Muscle of leg (tissue), 16 donors: ENCODE data around the gene RABGAP1L. TPM values are rescaled to one million over a fixed set of nuclear protein-coding genes. Genes with fewer than 3 reads are reported as not detected.
A peak's percentile ranks its signal among the peaks of the same experiment; 100 is the strongest.
"Not testable (repeated sequence)": the region's sequence is repeated elsewhere in the genome, so short reads cannot be mapped to it uniquely, and the experiment has no call there.

Experiments
- DNase-seq: peaks from one replicate; pipeline ENCODE4 v3.0.0; 2013
- H3K27ac ChIP-seq: one replicate; pipeline ENCODE4 v1.5.1; 2013; ENCODE audit warnings: mild to moderate bottlenecking, low read length, control low read depth
- H3K27me3 ChIP-seq: one replicate; pipeline ENCODE4 v1.6.1; 2013; ENCODE audit warnings: low read length; ENCODE audit not compliant: control insufficient read depth, insufficient read depth
- H3K36me3 ChIP-seq: one replicate; pipeline ENCODE4 v1.6.1; 2013; ENCODE audit warnings: low read length; ENCODE audit not compliant: control insufficient read depth, insufficient read depth
- H3K4me1 ChIP-seq: one replicate; pipeline ENCODE4 v1.6.1; 2013; ENCODE audit warnings: low read length; ENCODE audit not compliant: control insufficient read depth, insufficient read depth
- H3K4me3 ChIP-seq: one replicate; pipeline ENCODE4 v1.5.1; 2013; ENCODE audit warnings: low read length, control low read depth
- H3K9me3 ChIP-seq: replicated peaks from 2 replicates; pipeline ENCODE4 v1.6.1; 2013; ENCODE audit warnings: low read depth, low read length; ENCODE audit not compliant: control insufficient read depth
- WGBS: methylation state at CpG from one replicate; pipeline ENCODE4 v1.1.5; 2013; ENCODE audit warnings: missing lambda C conversion rate; ENCODE audit not compliant: insufficient coverage; 5-methylcytosine and 5-hydroxymethylcytosine counted together
- long read RNA-seq, 11 donors: transcript quantifications; one replicate each; lab custom pipeline, GENCODE V29; 2026
- polyA plus RNA-seq, 8 donors: library from polyadenylated mRNA; unstranded; fragments of 120-200 nt; gene quantifications; one replicate each; pipeline versions ENCODE4 v1.2.1 to v1.2.3, GENCODE V29; 2013; ENCODE audit warnings: inconsistent platforms in 1 of 8, low replicate concordance in 1 of 8; ENCODE audit not compliant: insufficient read length in 8 of 8, insufficient read depth in 1 of 8
- total RNA-seq: library from RNA; stranded (reverse); fragments of 120-200 nt; gene quantifications from one replicate; pipeline ENCODE4 v1.2.4, GENCODE V29; 2013

The RABGAP1L gene
- 27.2 TPM for total RNA-seq
- 10 to 100 TPM in 5 of 8 donors, 1 to 10 TPM in 3; 9.8 to 20.0 (median 11.0) TPM for polyA plus RNA-seq
- long read RNA-seq, donor 1, full-length matches to known transcripts = 1 of 1 reads
- long read RNA-seq, donor 1, partial matches to known transcripts = 0 of 1 reads
- long read RNA-seq, donor 1, other reads (novel, unspliced or antisense) = 0 of 1 reads
- long read RNA-seq, donor 2 = 0 reads
- long read RNA-seq, donor 3, full-length matches to known transcripts = 1 of 1 reads
- long read RNA-seq, donor 3, partial matches to known transcripts = 0 of 1 reads
- long read RNA-seq, donor 3, other reads (novel, unspliced or antisense) = 0 of 1 reads
- long read RNA-seq, donor 4, full-length matches to known transcripts = 1 of 1 reads
- long read RNA-seq, donor 4, partial matches to known transcripts = 0 of 1 reads
- long read RNA-seq, donor 4, other reads (novel, unspliced or antisense) = 0 of 1 reads
- long read RNA-seq, donor 5, full-length matches to known transcripts = 1 of 1 reads
- long read RNA-seq, donor 5, partial matches to known transcripts = 0 of 1 reads
- long read RNA-seq, donor 5, other reads (novel, unspliced or antisense) = 0 of 1 reads
- long read RNA-seq, donor 6 = 0 reads
- long read RNA-seq, donor 7 = 0 reads
- long read RNA-seq, donor 8 = 0 reads
- long read RNA-seq, donor 9 = 0 reads
- long read RNA-seq, donor 10, partial matches to known transcripts = 0 of 1 reads
- long read RNA-seq, donor 10, other reads (novel, unspliced or antisense) = 0 of 1 reads
- long read RNA-seq, donor 11, full-length matches to known transcripts = 1 of 1 reads
- long read RNA-seq, donor 11, partial matches to known transcripts = 0 of 1 reads
- long read RNA-seq, donor 11, other reads (novel, unspliced or antisense) = 0 of 1 reads

DNA sequence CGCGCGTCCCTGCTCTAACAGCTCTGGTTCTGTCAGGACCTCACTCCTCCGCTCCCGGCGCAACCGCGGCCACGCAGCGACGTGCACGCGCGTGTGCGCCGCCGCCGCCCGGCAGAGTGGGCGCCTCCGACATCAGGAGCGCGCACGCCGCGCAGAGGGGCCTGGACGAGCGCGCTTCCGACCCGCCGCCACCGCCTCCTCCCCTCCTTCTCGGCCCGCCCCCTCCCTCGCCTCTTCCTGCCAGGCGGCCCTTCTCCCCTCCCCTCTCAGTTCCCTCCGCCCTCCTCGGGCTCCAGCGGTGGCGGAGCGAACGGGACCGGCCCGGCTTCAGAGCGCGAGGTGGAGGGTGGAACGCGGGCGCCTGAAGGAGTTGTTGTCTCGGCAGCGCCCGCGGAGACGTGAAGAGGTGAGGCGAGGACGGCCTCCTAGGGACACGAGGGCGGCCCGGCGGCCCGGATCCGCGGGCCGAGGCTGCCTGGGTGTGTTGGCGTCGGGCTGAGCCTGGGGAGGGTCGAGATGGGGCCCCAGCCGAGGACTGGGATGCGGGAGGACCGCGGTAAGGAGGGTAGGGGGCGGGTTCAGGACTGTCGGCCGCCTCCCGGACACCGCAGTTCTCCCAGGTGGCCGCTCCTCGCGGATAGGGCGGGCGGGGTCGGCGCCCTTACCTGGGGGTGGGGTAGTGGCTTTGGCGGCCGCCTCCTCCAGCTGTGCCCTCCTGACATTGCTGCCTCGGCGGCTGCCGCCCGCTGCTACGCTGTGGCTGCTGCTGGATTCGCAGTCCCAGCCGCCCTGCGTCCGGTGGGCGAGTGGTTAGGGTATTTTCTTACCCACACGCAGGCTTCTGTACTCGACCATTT lies at the start of gene RABGAP1L:
Gene RABGAP1L (plus strand): TSS at position 269 of the 857 bp plus-strand sequence.
- peaks cover 5% of the 10 kb centered on the region for H3K4me1 ChIP-seq
- no peaks in the 10 kb centered on the region for H3K36me3 ChIP-seq
- WGBS = under 1% methylated on average over 83 of the region's 98 CpGs
- no peaks in the 10 kb centered on the region for H3K9me3 ChIP-seq
- H3K27me3 ChIP-seq = no peaks in the 10 kb centered on the region
- peak within 1 kb of the TSS; percentile 87 for H3K27ac ChIP-seq
- peak; percentile 99 for DNase-seq
- H3K4me3 ChIP-seq = peak within 1 kb of the TSS; percentile 97

DNA sequence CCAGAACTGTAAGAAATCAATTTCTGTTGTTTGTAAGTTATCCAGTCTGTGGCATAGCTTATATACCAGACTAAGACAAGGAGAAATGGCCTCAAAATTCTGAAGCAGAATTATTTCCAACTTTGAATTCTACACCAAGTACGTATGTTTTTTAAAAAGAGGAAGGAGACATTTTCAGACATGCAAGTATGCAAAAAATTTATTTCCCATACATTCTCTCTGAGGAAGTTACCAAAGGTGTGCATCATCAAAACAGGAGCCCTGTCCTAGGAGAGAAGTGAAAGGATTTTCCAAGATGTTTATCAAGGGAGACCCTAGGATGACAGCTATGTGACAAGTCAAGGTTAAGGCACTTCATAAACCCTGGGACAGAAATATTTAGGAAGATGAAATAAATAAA lies 49.3 kb upstream of the RABGAP1L start:
- Histone ChIP-seq H3K4me3 (no peak overlapping the region), H3K36me3 (no peaks in the 10 kb centered on the region), H3K27ac (no peak overlapping the region), H3K9me3 (no peaks in the 10 kb centered on the region), H3K27me3 (no peaks in the 10 kb centered on the region), H3K4me1 (no peaks in the 10 kb centered on the region)
- no CpG with 5 or more reads among the region's 1 CpG for WGBS
- DNase-seq = no peak

DNA sequence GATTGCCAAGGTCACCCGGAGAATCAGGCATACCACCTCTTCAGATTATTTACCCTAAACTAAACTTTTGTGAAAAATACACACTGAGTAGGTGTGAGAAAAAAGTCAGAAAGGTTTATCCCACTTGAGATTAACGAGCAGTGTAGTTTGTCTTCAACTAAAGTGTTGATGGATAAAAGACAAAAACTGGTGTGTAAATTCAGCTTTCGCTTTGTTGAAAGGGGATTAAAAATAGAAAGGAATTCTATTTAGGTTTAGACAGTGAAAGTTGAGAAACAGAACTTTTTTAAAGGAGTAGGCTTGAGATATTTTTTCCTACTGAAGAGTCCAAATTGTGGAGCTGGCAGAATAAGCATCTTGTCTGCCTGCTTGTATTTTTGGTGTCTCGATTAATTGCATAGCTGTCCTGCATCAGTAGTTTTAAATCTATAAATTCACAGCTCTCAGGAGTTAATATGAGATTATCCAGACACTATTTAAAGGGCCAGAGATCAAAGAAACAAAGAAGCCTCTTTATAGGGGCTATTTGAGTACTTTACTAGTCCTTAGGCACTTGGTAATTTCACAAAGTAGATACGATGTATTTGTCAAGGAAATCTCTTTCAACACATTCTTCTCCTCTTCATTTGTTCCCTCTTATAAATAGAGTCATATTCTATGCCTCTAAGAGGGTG lies 46.7 kb upstream of the RABGAP1L start:
- Histone ChIP-seq H3K9me3 (no peaks in the 10 kb centered on the region), H3K4me3 (no peak overlapping the region), H3K36me3 (no peaks in the 10 kb centered on the region), H3K27ac (no peak overlapping the region), H3K4me1 (no peaks in the 10 kb centered on the region), H3K27me3 (no peaks in the 10 kb centered on the region)
- 20% methylated on average over 1 of the region's 5 CpGs for WGBS
- peak; percentile 54 for DNase-seq

DNA sequence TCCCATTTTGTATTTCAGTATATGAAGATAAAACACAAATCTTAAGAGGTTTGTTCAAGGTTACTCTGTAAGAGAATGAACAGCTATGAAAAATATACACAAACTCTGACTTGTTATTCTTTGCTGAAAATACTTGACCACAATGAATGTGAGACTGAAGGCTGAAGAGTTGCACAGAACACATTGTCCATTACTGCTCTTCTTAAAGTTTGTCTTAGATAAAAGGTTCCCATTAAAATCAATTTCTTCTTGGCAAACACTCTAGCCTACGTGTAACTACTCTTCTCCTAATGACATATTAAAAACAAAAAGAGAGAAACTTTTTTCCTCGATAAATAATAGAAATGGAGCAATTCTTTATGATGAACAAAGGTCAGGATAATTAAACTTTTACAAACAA lies 45.2 kb upstream of the RABGAP1L start:
- no peak overlapping the region for H3K4me3 ChIP-seq
- no CpG with 5 or more reads among the region's 2 CpGs for WGBS
- H3K36me3 ChIP-seq = no peaks in the 10 kb centered on the region
- DNase-seq = no peak
- H3K27me3 ChIP-seq = no peaks in the 10 kb centered on the region
- no peaks in the 10 kb centered on the region for H3K9me3 ChIP-seq
- H3K4me1 ChIP-seq = no peaks in the 10 kb centered on the region
- H3K27ac ChIP-seq = no peak overlapping the region

DNA sequence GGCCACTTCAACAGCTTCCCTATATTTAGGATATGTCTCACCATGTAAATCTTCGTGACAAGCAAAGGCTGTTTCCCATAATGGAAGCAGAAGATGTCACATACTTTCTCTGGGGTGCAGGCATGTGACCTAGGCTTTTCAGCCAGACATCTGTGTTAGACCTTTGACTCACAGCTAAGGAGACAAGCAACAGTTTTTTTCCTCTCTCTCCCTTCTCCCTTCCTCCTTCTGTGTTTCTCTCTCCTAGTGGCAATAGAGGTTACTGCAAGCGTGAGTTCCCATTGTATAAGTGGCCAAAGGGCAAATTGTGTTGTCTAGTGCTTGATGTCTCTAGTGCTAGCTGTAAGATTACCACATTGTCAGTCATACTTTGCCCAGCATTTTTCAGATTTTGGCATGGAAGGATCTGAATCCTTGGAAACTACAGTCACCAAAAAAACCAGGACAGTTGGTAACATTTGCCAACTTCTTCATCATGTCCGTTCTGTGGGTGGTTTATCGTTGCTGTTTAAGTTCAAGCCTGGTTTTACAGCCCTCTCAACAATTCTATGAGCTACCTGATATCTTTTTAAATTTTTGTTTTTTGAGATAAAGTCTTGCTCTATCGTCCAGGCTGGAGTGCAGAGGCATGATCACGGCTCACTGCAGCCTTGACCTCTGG lies 44.4 kb upstream of the RABGAP1L start:
- 68% methylated on average over 3 of the region's 6 CpGs for WGBS
- no peak overlapping the region for H3K27ac ChIP-seq
- no peaks in the 10 kb centered on the region for H3K9me3 ChIP-seq
- H3K27me3 ChIP-seq = no peaks in the 10 kb centered on the region
- H3K4me3 ChIP-seq = no peak overlapping the region
- no peaks in the 10 kb centered on the region for H3K36me3 ChIP-seq
- no peaks in the 10 kb centered on the region for H3K4me1 ChIP-seq
- peak; percentile 19 for DNase-seq

DNA sequence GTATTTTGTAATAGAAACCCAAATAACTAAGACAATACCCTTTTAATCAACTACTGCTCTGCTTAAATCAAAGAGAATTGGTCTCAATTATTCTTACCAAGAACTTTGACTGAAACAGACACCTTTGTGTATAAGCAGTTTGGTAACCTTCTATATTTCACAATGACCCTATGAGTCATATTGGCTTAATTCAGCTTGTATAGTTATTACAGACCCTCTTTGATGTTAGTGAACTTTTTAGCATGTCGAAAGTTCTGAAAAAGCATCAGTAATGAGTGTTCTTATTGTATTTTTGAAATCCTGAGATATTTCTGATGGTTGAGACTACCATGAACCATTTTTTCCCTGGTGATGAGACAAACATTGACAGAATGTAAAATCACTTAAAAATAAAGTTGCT lies 43.3 kb upstream of the RABGAP1L start:
- Histone ChIP-seq H3K27ac (no peak overlapping the region), H3K4me1 (no peaks in the 10 kb centered on the region), H3K4me3 (no peak overlapping the region), H3K36me3 (no peaks in the 10 kb centered on the region), H3K9me3 (no peaks in the 10 kb centered on the region), H3K27me3 (no peaks in the 10 kb centered on the region)
- DNase-seq = no peak
- WGBS = no CpG with 5 or more reads among the region's 1 CpG

DNA sequence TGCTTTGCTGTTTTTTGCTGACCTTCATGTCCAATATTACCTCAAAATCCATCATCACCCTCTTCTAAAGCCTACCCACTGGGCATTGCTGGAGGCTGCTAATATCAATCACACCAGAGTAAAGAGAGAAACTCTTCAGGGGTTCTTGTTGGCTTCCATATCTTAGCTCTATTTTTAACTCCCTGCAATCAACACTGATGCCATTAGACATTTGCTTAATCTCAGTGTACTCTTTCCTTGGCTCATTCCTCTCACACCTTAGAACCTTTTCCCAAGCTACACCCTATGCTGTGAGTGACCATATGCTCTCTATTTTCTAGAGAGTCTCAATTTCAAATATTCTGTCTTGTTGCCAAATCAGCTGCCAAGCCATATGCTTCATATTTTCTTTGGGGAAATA lies 40.6 kb upstream of the RABGAP1L start:
- H3K9me3 ChIP-seq = no peaks in the 10 kb centered on the region
- DNase-seq = peak; percentile 4
- H3K4me3 ChIP-seq = no peak overlapping the region
- H3K27ac ChIP-seq = no peak overlapping the region
- no peaks in the 10 kb centered on the region for H3K4me1 ChIP-seq
- H3K36me3 ChIP-seq = no peaks in the 10 kb centered on the region
- H3K27me3 ChIP-seq = no peaks in the 10 kb centered on the region

DNA sequence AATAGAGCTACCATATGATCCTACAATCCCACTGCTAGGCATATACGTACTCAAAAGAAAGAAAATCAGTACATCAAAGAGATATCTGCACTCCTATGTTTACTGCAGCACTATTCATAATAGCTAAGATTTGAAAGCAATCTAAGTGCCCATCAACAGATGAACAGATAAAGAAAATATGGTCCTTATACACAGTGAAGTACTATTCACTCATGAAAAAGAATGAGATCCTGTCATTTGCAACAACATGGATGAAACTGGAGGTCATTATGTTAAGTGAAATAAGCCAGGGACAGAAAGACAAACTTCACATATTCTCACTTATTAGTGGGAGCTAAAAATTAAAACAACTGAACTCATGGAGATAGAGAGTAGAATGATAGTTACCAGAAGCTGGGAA lies 37.0 kb upstream of the RABGAP1L start:
- no CpG with 5 or more reads among the region's 1 CpG for WGBS
- H3K4me1 ChIP-seq, H3K27ac ChIP-seq, H3K9me3 ChIP-seq, DNase-seq, H3K27me3 ChIP-seq, H3K4me3 ChIP-seq, H3K36me3 ChIP-seq: not testable (repeated sequence)

DNA sequence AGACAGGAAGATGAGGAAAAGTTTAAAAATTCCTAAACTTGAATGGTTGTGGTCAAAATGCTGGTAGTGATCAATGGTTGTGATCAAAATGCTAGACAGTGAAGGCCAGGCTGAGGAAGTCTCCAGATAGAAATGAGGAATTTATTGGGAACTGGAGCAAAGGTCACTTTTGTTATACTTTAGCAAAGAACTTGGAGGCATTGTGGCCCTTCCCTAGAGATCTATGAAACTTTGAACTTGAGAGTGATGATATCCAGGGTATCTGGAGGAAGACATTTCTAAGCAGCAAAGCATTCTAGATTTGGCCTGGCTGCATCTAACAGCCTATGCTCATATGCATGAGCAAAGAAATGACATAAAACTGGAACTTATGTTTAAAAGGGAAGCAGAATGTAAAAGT lies 35.5 kb upstream of the RABGAP1L start:
- H3K4me3 ChIP-seq = no peak overlapping the region
- no peaks in the 10 kb centered on the region for H3K4me1 ChIP-seq
- H3K36me3 ChIP-seq = no peaks in the 10 kb centered on the region
- no peak for DNase-seq
- peaks cover 10% of the 10 kb centered on the region for H3K9me3 ChIP-seq
- no peaks in the 10 kb centered on the region for H3K27me3 ChIP-seq
- no peak overlapping the region for H3K27ac ChIP-seq
